Mesenchymal stem cell (in vitro differentiated cells and primary cell): ENCODE measurements around the gene BSCL2.
"Not testable (repeated sequence)": the region's sequence is repeated elsewhere in the genome, so short reads cannot be mapped to it uniquely, and the experiment has no call there.

Source experiments
- DNase-seq: peaks from one replicate; pipeline ENCODE4 v3.0.0-alpha.2; 2013
- H2AFZ ChIP-seq: one replicate; pipeline ENCODE4 v1.6.1; 2013; ENCODE audit warnings: low read depth, mild to moderate bottlenecking, control low read depth, inconsistent platforms, low read length, moderate library complexity
- H2AK5ac ChIP-seq: 2 replicates; pipeline ENCODE4 v1.6.1; 2013; ENCODE audit warnings: low read length, moderate library complexity, mild to moderate bottlenecking, inconsistent platforms; ENCODE audit not compliant: severe bottlenecking
- H2BK120ac ChIP-seq: one replicate; pipeline ENCODE4 v1.6.1; 2013; ENCODE audit warnings: low read depth, mild to moderate bottlenecking, inconsistent platforms, low read length, moderate library complexity
- H2BK12ac ChIP-seq, 2 experiments: one replicate each; pipeline ENCODE4 v1.6.1; 2013; ENCODE audit warnings: inconsistent platforms in 2 of 2, low read length in 2 of 2, mild to moderate bottlenecking in 2 of 2, moderate library complexity in 2 of 2, control low read depth in 1 of 2
- H2BK15ac ChIP-seq: one replicate; pipeline ENCODE4 v1.6.1; 2013; ENCODE audit warnings: mild to moderate bottlenecking, low read depth, inconsistent platforms; ENCODE audit not compliant: poor library complexity, severe bottlenecking
- H2BK5ac ChIP-seq: 2 replicates; pipeline ENCODE4 v1.6.1; 2013; ENCODE audit warnings: low read depth, mild to moderate bottlenecking, low read length, control low read depth, inconsistent platforms; ENCODE audit not compliant: poor library complexity, severe bottlenecking
- H3K14ac ChIP-seq, 2 experiments: one replicate each; pipeline ENCODE4 v1.6.1; 2013; ENCODE audit warnings: inconsistent platforms in 2 of 2, low read length in 2 of 2, control low read depth in 1 of 2, mild to moderate bottlenecking in 1 of 2, moderate library complexity in 1 of 2
- H3K18ac ChIP-seq, 2 experiments: one replicate each; pipeline ENCODE4 v1.6.1; 2013; ENCODE audit warnings: inconsistent platforms in 2 of 2, low read length in 2 of 2, control low read depth in 1 of 2, low read depth in 1 of 2, mild to moderate bottlenecking in 1 of 2
- H3K23ac ChIP-seq, 2 experiments: one replicate each; pipeline ENCODE4 v1.6.1; 2013; ENCODE audit warnings: inconsistent platforms in 2 of 2, low read length in 2 of 2, mild to moderate bottlenecking in 2 of 2, moderate library complexity in 2 of 2, control low read depth in 1 of 2
- H3K27ac ChIP-seq: 2 replicates; pipeline ENCODE4 v1.5.1; 2013; ENCODE audit warnings: mild to moderate bottlenecking, moderate library complexity, low read length, control low read depth, inconsistent platforms; ENCODE audit not compliant: poor library complexity, severe bottlenecking
- H3K27me3 ChIP-seq, 2 experiments: 2 replicates each; pipeline versions ENCODE4 v1.6.1 to v1.7.0; 2013; ENCODE audit warnings: low read length in 2 of 2, mild to moderate bottlenecking in 2 of 2, moderate library complexity in 2 of 2, control low read depth in 1 of 2, inconsistent platforms in 1 of 2; ENCODE audit not compliant: control insufficient read depth in 1 of 2, insufficient read depth in 1 of 2
- H3K36me3 ChIP-seq, 2 experiments: 2 replicates each; pipeline versions ENCODE4 v1.6.1 to v1.7.0; 2013; ENCODE audit warnings: low read length in 2 of 2, control low read depth in 1 of 2, inconsistent platforms in 1 of 2, low read depth in 1 of 2, mild to moderate bottlenecking in 1 of 2; ENCODE audit not compliant: insufficient read depth in 2 of 2, control insufficient read depth in 1 of 2
- H3K4ac ChIP-seq, 2 experiments: one replicate each; pipeline ENCODE4 v1.6.1; 2013; ENCODE audit warnings: inconsistent platforms in 2 of 2, low read length in 2 of 2, mild to moderate bottlenecking in 2 of 2, moderate library complexity in 2 of 2, control low read depth in 1 of 2, low read depth in 1 of 2
- H3K4me1 ChIP-seq: 2 replicates; pipeline ENCODE4 v1.6.1; 2013; ENCODE audit warnings: low read depth, low read length, control low read depth; ENCODE audit not compliant: control insufficient read depth, insufficient read depth
- H3K4me2 ChIP-seq: 2 replicates; pipeline ENCODE4 v1.6.1; 2013; ENCODE audit warnings: low read length, mild to moderate bottlenecking, inconsistent platforms; ENCODE audit not compliant: poor library complexity, severe bottlenecking
- H3K4me3 ChIP-seq, 2 experiments: 2 replicates each; pipeline versions ENCODE4 v1.5.1 to v1.7.0; 2013; ENCODE audit warnings: low read length in 2 of 2, mild to moderate bottlenecking in 2 of 2, control low read depth in 1 of 2, low read depth in 1 of 2; ENCODE audit not compliant: insufficient read depth in 1 of 2
- H3K79me1 ChIP-seq: replicated peaks from 2 replicates; pipeline ENCODE4 v1.6.1; 2013; ENCODE audit warnings: mild to moderate bottlenecking, control low read depth, low read length, inconsistent platforms; ENCODE audit not compliant: poor library complexity, severe bottlenecking
- H3K9ac ChIP-seq: 2 replicates; pipeline ENCODE4 v1.7.0; 2013; ENCODE audit warnings: mild to moderate bottlenecking, low read length, moderate library complexity
- H3K9me3 ChIP-seq: 2 replicates; pipeline ENCODE4 v1.7.0; 2013; ENCODE audit warnings: mild to moderate bottlenecking, low read length; ENCODE audit not compliant: control insufficient read depth
- H4K8ac ChIP-seq: one replicate; pipeline ENCODE4 v1.6.1; 2013; ENCODE audit warnings: inconsistent platforms, mild to moderate bottlenecking, low read length, moderate library complexity
- H4K91ac ChIP-seq: one replicate; pipeline ENCODE4 v1.6.1; 2013; ENCODE audit warnings: mild to moderate bottlenecking, low read length, inconsistent platforms
- WGBS: methylation state at CpG from one replicate; pipeline ENCODE4 v1.1.7; 2013; ENCODE audit warnings: mixed read lengths; 5-methylcytosine and 5-hydroxymethylcytosine counted together

BSCL2 gene

GRCh38 chr11:62650283-62650682, 56.9 kb downstream of the BSCL2 start:
- H3K14ac ChIP-seq, H3K9ac ChIP-seq, DNase-seq, H2BK15ac ChIP-seq, H2AFZ ChIP-seq, H3K27ac ChIP-seq, H3K27me3 ChIP-seq, H4K91ac ChIP-seq, H3K4me3 ChIP-seq, H2BK5ac ChIP-seq, H3K18ac ChIP-seq, H3K9me3 ChIP-seq, H3K23ac ChIP-seq, H2AK5ac ChIP-seq, H3K4ac ChIP-seq, H3K4me2 ChIP-seq, H4K8ac ChIP-seq, H2BK120ac ChIP-seq, H2BK12ac ChIP-seq: not testable (repeated sequence)
- Histone ChIP-seq H3K36me3 (peaks cover 28 to 31% of the 10 kb centered on the region in 2 experiments), H3K4me1 (peaks cover 11% of the 10 kb centered on the region), H3K79me1 (peaks cover 24% of the 10 kb centered on the region)
- WGBS, result 96% methylated on average over 12 of the region's 12 CpGs

- Histone ChIP-seq H2BK5ac (no peak overlapping the region), H3K18ac (no peak overlapping the region), H3K4ac (no peak overlapping the region), H3K9me3 (no peaks in the 10 kb centered on the region), H2BK120ac (no peak overlapping the region), H3K4me3 (no peak overlapping the region), H2AK5ac (no peak overlapping the region), H3K4me2 (no peak overlapping the region), H3K79me1 (peaks cover 24% of the 10 kb centered on the region), H3K36me3 (peaks cover 32% of the 10 kb centered on the region in 2 experiments), H3K27me3 (no peaks in the 10 kb centered on the region), H4K8ac (no peak overlapping the region), H3K27ac (no peak overlapping the region), H2AFZ (no peak overlapping the region), H3K23ac (no peak overlapping the region), H4K91ac (no peak overlapping the region), H3K9ac (no peak overlapping the region), H3K4me1 (peaks cover 16% of the 10 kb centered on the region), H3K14ac (no peak overlapping the region), H2BK15ac (no peak overlapping the region), H2BK12ac (no peak overlapping the region)
- DNase-seq, result no peak
- WGBS, result 99% methylated on average over 11 of the region's 11 CpGs
Observed at GRCh38 chr11:62649486-62649885, 57.7 kb downstream of the BSCL2 start.

- Histone ChIP-seq H2BK12ac (no peak overlapping the region), H2AK5ac (no peak overlapping the region), H3K14ac (no peak overlapping the region), H4K8ac (no peak overlapping the region), H3K4me2 (no peak overlapping the region), H3K4me3 (no peak overlapping the region), H2BK15ac (no peak overlapping the region), H3K9me3 (no peaks in the 10 kb centered on the region), H3K23ac (no peak overlapping the region), H4K91ac (no peak overlapping the region), H3K9ac (no peak overlapping the region), H2BK5ac (no peak overlapping the region), H3K4me1 (peaks cover 16% of the 10 kb centered on the region), H3K79me1 (peaks cover 24% of the 10 kb centered on the region), H2BK120ac (no peak overlapping the region), H3K18ac (no peak overlapping the region), H3K27me3 (no peaks in the 10 kb centered on the region), H3K36me3 (peaks cover 37% of the 10 kb centered on the region in 2 experiments), H3K27ac (no peak overlapping the region), H2AFZ (no peak overlapping the region), H3K4ac (no peak overlapping the region)
- DNase-seq, result no peak
- WGBS, result 94% methylated on average over 9 of the region's 11 CpGs
Observed at GRCh38 chr11:62648967-62649364, 58.3 kb downstream of the BSCL2 start.

GRCh38 chr11:62648185-62648966, 58.8 kb downstream of the BSCL2 start:
- Histone ChIP-seq H3K4me2 (no peak overlapping the region), H3K4ac (no peak overlapping the region), H2BK120ac (no peak overlapping the region), H3K4me1 (peaks cover 14% of the 10 kb centered on the region), H3K27ac (no peak overlapping the region), H2BK15ac (peak overlapping the region; percentile 56), H3K79me1 (peaks cover 24% of the 10 kb centered on the region), H3K9me3 (no peaks in the 10 kb centered on the region), H3K4me3 (no peak overlapping the region), H2BK12ac (no peak overlapping the region), H3K36me3 (peaks cover 43% of the 10 kb centered on the region in 2 experiments), H3K18ac (no peak overlapping the region), H4K8ac (no peak overlapping the region), H4K91ac (no peak overlapping the region), H2AK5ac (no peak overlapping the region), H3K9ac (peak overlapping the region; percentile 65), H3K23ac (no peak overlapping the region), H3K27me3 (no peaks in the 10 kb centered on the region), H2AFZ (no peak overlapping the region), H2BK5ac (no peak overlapping the region), H3K14ac (no peak overlapping the region)
- DNase-seq, result no peak
- WGBS, result 96% methylated on average over 24 of the region's 24 CpGs
